Adrenal gland (tissue), 12 donors: Measurements from ENCODE around the gene CNFN. TPM values are rescaled to one million over a fixed set of nuclear protein-coding genes. Genes with fewer than 3 reads are reported as not detected.

Experiments
- DNase-seq, 7 donors: peaks; one replicate each; pipeline ENCODE4 v3.0.0-alpha.2; 2019 to 2020
- H3K27ac ChIP-seq, 5 donors: fragments of 200-600 bp; sonication (generic) in 4 of 5; 1 replicate in 3 of 5; 2 replicates in 2 of 5; pipeline versions ENCODE4 v1.5.1 to v1.8.0; 2016 to 2020; ENCODE audit warnings: mild to moderate bottlenecking in 1 of 5
- H3K27me3 ChIP-seq: fragments of 200-600 bp; 2 replicates; pipeline ENCODE4 v1.8.0; 2021
- H3K36me3 ChIP-seq, 2 donors: fragments of 200-600 bp; replicated peaks in 1 of 2; 1 replicate in 1 of 2; 2 replicates in 1 of 2; pipeline versions ENCODE4 v1.5.1 to v1.8.0; 2018 to 2022
- H3K4me1 ChIP-seq, 2 donors: fragments of 200-600 bp; replicated peaks in 1 of 2; 1 replicate in 1 of 2; 2 replicates in 1 of 2; pipeline versions ENCODE4 v1.5.1 to v1.8.0; 2018 to 2021
- H3K4me3 ChIP-seq, 4 donors: fragments of 200-600 bp; sonication (generic) in 3 of 4; one replicate each; pipeline ENCODE4 v1.5.1; 2016 to 2018
- H3K9me3 ChIP-seq, 3 donors: fragments of 200-600 bp; sonication (generic) in 1 of 3; replicated peaks in 1 of 3; 1 replicate in 2 of 3; 2 replicates in 1 of 3; pipeline versions ENCODE4 v1.5.1 to v1.8.0; 2016 to 2021
- CTCF ChIP-seq, 6 experiments: fragments of 450-650 bp in 4 of 6; fragments of 200-600 bp in 2 of 6; sonication (generic) in 1 of 6; IDR thresholded peaks; 1 replicate in 5 of 6; 2 replicates in 1 of 6; pipeline versions ENCODE4 v1.5.1 to v1.8.0; 2016 to 2021; ENCODE audit warnings: antibody characterized with exemption in 6 of 6, mild to moderate bottlenecking in 2 of 6, moderate library complexity in 1 of 6
- POLR2A ChIP-seq, 2 donors: fragments of 450-650 bp; IDR thresholded peaks; one replicate each; pipeline ENCODE4 v1.6.1; 2017; ENCODE audit warnings: antibody characterized with exemption in 2 of 2, mild to moderate bottlenecking in 2 of 2, moderate library complexity in 1 of 2
- WGBS, 4 donors: extraction: QIAGEN DNeasy Blood & Tissue Kit in 2 of 4; methylation state at CpG; one replicate each; pipeline versions ENCODE4 v1.1.5 to v1.1.7; 2013 to 2017; 5-methylcytosine and 5-hydroxymethylcytosine counted together
- intact Hi-C, 2 donors: fragments of 100-400 bp; cut with DNase I; formaldehyde crosslinking; loops; one replicate each; pipeline versions ENCODE4 v1.14.1 to v1.15.0; 2022 to 2023
- polyA plus RNA-seq, 3 donors: library from polyadenylated mRNA; stranded (reverse); fragments of 200-250 nt in 2 of 3; fragments of 350-450 nt in 1 of 3; fragmentation: Illumina TruSeq in 1 of 3; extraction: RNeasy Lipid Tissue Mini Kit (QIAGEN cat#74804) in 1 of 3; gene quantifications; one replicate each; pipeline ENCODE4 v1.2.3, GENCODE V29; 2013 to 2014
- total RNA-seq, 9 donors: library from RNA; depleted of rRNA in 4 of 9; stranded (reverse); fragments of >200 nt in 4 of 9; fragments of 120-200 nt in 1 of 9; fragmentation: NEBNext Ultra II Directional in 1 of 9; extraction: Animal tissue kit (Norgen Biotek cat#: 25700) in 1 of 9; gene quantifications; one replicate each; pipeline versions ENCODE4 v1.1.0 to v1.2.4, GENCODE V29; 2013 to 2023
- donor health status: healthy with polysubstance abuse.
- donor health status: Bipolar disorder and iron deficiency.
- donor health status: DM: yes; HTN: yes; CAD: no.
- donor health status: DM: no; HTN: no; CAD: no.
- donor health status: DM: no; HTN: no; CAD: no.
- donor health status: DM: yes; HTN: yes; CAD: no.

The CNFN gene
- total and polyA plus RNA-seq, 12 donors = 0.78 to 20.9 (median 3.5) TPM; not detected in 2

GRCh38 chr19:42353341-42354015 lies 36.6 kb downstream of the CNFN start:
- no peak for TF ChIP-seq POLR2A (IDR thresholded peaks at IDR 0.05)
- no peak for TF ChIP-seq CTCF (IDR thresholded peaks at IDR 0.05)
- Histone ChIP-seq H3K27ac (no peak overlapping the region), H3K4me1 (no peaks in the 10 kb centered on the region), H3K4me3 (no peak overlapping the region), H3K9me3 (no peaks in the 10 kb centered on the region), H3K27me3 (no peaks in the 10 kb centered on the region), H3K36me3 (peaks cover 0 to 42% of the 10 kb centered on the region in 2 donors)
- intact Hi-C loops = no loop called here
- WGBS, 4 donors = 93 to 95% (median 95%) methylated on average over 2 to 29 of the region's 29 CpGs
- DNase-seq = no peak

GRCh38 chr19:42352301-42353259 lies 37.5 kb downstream of the CNFN start:
- Histone ChIP-seq H3K27me3 (no peaks in the 10 kb centered on the region), H3K9me3 (no peaks in the 10 kb centered on the region), H3K4me3 (no peak overlapping the region), H3K27ac (no peak overlapping the region), H3K36me3 (peaks cover 0 to 40% of the 10 kb centered on the region in 2 donors), H3K4me1 (no peaks in the 10 kb centered on the region)
- intact Hi-C loops = no loop called here
- WGBS, 4 donors = 93 to 96% (median 94%) methylated on average over 12 to 31 of the region's 31 CpGs
- TF ChIP-seq POLR2A (IDR thresholded peaks at IDR 0.05) = no peak
- TF ChIP-seq CTCF (IDR thresholded peaks at IDR 0.05) = no peak
- no peak for DNase-seq

- no peaks in the 10 kb centered on the region for H3K9me3 ChIP-seq
- H3K36me3 ChIP-seq = peaks cover 0 to 26% of the 10 kb centered on the region in 2 donors
- H3K4me1 ChIP-seq = no peaks in the 10 kb centered on the region
- WGBS, 4 donors = 89 to 100% (median 94%) methylated on average over 7 to 21 of the region's 21 CpGs
- no peaks in the 10 kb centered on the region for H3K27me3 ChIP-seq
- H3K4me3 ChIP-seq = no peak overlapping the region
- TF ChIP-seq CTCF (IDR thresholded peaks at IDR 0.05) = no peak
- TF ChIP-seq POLR2A (IDR thresholded peaks at IDR 0.05) = no peak
- intact Hi-C loops = no loop called here
- no peak for DNase-seq
- H3K27ac ChIP-seq = no peak overlapping the region
Observed at GRCh38 chr19:42351079-42351735, 38.9 kb downstream of the CNFN start.

GRCh38 chr19:42350417-42350816 lies 39.7 kb downstream of the CNFN start:
- no peak for DNase-seq
- Histone ChIP-seq H3K27ac (no peak overlapping the region), H3K36me3 (peaks cover 0 to 18% of the 10 kb centered on the region in 2 donors), H3K4me1 (no peaks in the 10 kb centered on the region), H3K9me3 (no peaks in the 10 kb centered on the region), H3K4me3 (no peak overlapping the region), H3K27me3 (no peaks in the 10 kb centered on the region)
- WGBS, 4 donors = 83 to 100% (median 95%) methylated on average over 2 to 3 of the region's 3 CpGs
- TF ChIP-seq CTCF (IDR thresholded peaks at IDR 0.05) (no peak), POLR2A (IDR thresholded peaks at IDR 0.05) (no peak)
- intact Hi-C loops = no loop called here
